HG03097 (cell line): ENCODE measurements around the gene CUX1.
"Not testable (repeated sequence)": the region's sequence is repeated elsewhere in the genome, so short reads cannot be mapped to it uniquely, and the experiment has no call there.

ENCODE experiments used
- ATAC-seq: cut with Tn5 transposase; IDR thresholded peaks from one replicate; pipeline ENCODE4 v1.9.1; 2021; ENCODE audit not compliant: unreplicated experiment, low FRiP score

CUX1 gene

GRCh38 chr7:101817471-101818286 lies at the start of gene CUX1:
TSS of gene CUX1 (plus strand) at chr7:101817626. CDS start at chr7:101817640, 14 bp downstream.
- ATAC-seq, result no peak

GRCh38 chr7:101768280-101768679 lies 49.1 kb upstream of the CUX1 start:
- no peak for ATAC-seq

GRCh38 chr7:101770466-101770865 lies 47.0 kb upstream of the CUX1 start:
- no peak for ATAC-seq

GRCh38 chr7:101772508-101773211 lies 44.8 kb upstream of the CUX1 start:
- ATAC-seq, result no peak

GRCh38 chr7:101775181-101775580 lies 42.2 kb upstream of the CUX1 start:
- ATAC-seq, result no peak

GRCh38 chr7:101778026-101778580 lies 39.3 kb upstream of the CUX1 start:
- no peak for ATAC-seq

GRCh38 chr7:101779267-101779666 lies 38.2 kb upstream of the CUX1 start:
- ATAC-seq, result no peak

- ATAC-seq, result no peak
These were observed 37.1 kb upstream of the CUX1 start for GRCh38 chr7:101780281-101780680.

GRCh38 chr7:101781439-101781838 lies 36.0 kb upstream of the CUX1 start:
- ATAC-seq, result no peak

GRCh38 chr7:101782476-101782875 lies 35.0 kb upstream of the CUX1 start:
- no peak for ATAC-seq

- ATAC-seq, result no peak
These were observed 34.5 kb upstream of the CUX1 start for GRCh38 chr7:101782896-101783295.

- ATAC-seq, result no peak
These were observed 33.8 kb upstream of the CUX1 start for GRCh38 chr7:101783381-101784181.

GRCh38 chr7:101784292-101785127 lies 32.9 kb upstream of the CUX1 start:
- ATAC-seq, result no peak

- ATAC-seq, result no peak
These were observed 29.6 kb upstream of the CUX1 start for GRCh38 chr7:101787864-101788263.

- no peak for ATAC-seq
These were observed 28.9 kb upstream of the CUX1 start for GRCh38 chr7:101788517-101788916.

- no peak for ATAC-seq
These were observed 26.7 kb upstream of the CUX1 start for GRCh38 chr7:101790566-101791293.

- no peak for ATAC-seq
These were observed 25.3 kb upstream of the CUX1 start for GRCh38 chr7:101792051-101792681.

- ATAC-seq, result not testable (repeated sequence)
These were observed 24.7 kb upstream of the CUX1 start for GRCh38 chr7:101792682-101793071.

- ATAC-seq, result no peak
These were observed 22.0 kb upstream of the CUX1 start for GRCh38 chr7:101795461-101795860.
